Loucy (cell line): Measurements from ENCODE around the gene ACTBL2.
"Not testable (repeated sequence)": the region's sequence is repeated elsewhere in the genome, so short reads cannot be mapped to it uniquely, and the experiment has no call there.

Source experiments
- CTCF ChIP-seq: fragments of 200-600 bp; sonication (generic); conservative IDR thresholded peaks from 2 replicates; pipeline ENCODE4 v1.5.1; 2014; ENCODE audit warnings: mild to moderate bottlenecking, antibody characterized with exemption, low read length
- EZH2phosphoT487 ChIP-seq: fragments of 200-600 bp; IDR thresholded peaks from 2 replicates; pipeline ENCODE4 v1.6.1; 2018; ENCODE audit warnings: antibody characterized with exemption, mild to moderate bottlenecking, moderate library complexity, borderline replicate concordance

DNA sequence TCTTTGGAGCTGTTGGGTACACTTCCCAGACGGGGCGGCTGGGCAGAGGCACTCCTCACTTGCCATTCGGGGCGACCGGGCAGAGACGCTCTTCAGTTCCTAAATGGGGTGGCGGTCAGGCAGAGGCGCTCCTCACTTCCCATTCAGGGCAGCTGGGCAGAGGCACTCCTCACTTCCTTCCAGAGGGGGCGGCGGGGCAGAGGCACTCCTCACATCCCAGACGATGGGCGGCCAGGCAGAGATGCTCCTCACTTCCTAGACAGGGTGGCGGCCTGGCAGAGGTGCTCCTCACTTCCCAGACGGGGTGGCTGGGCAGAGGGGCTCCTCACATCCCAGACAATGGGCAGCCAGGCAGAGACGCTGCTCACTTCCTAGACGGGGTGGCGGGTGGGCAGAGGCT is 35.8 kb upstream of the ACTBL2 start:
- not testable (repeated sequence) for TF ChIP-seq CTCF, EZH2phosphoT487
